GM23338 (cell line): Measurements from ENCODE around the gene VCL. TPM values are rescaled to one million over a fixed set of nuclear protein-coding genes. Genes with fewer than 3 reads are reported as not detected.

Source experiments
- ATAC-seq: fragments of 200-7000 bp; cut with Tn5 transposase; 3 replicates; pipeline ENCODE4 v1.9.1; 2020
- DNase-seq: peaks from one replicate; pipeline ENCODE4 v3.0.0-alpha.2; 2015; ENCODE audit warnings: low spot score
- H2AFZ ChIP-seq: fragments of 200-600 bp; sonication (generic); 2 replicates; pipeline ENCODE4 v1.8.0; 2016; ENCODE audit warnings: antibody characterized with exemption, mild to moderate bottlenecking, moderate library complexity
- H3F3A ChIP-seq: fragments of 200-600 bp; sonication (generic); replicated peaks from 2 replicates; pipeline ENCODE4 v1.8.0; 2017; ENCODE audit warnings: antibody characterized with exemption, mixed run types, low read depth
- H3K27ac ChIP-seq: fragments of 200-600 bp; sonication (generic); 2 replicates; pipeline ENCODE4 v1.6.1; 2016; ENCODE audit warnings: low read depth
- H3K27me3 ChIP-seq: fragments of 200-600 bp; sonication (generic); 2 replicates; pipeline ENCODE4 v1.8.0; 2016; ENCODE audit warnings: mild to moderate bottlenecking, mixed run types, moderate library complexity; ENCODE audit not compliant: insufficient read depth
- H3K36me3 ChIP-seq: fragments of 200-600 bp; sonication (generic); 2 replicates; pipeline ENCODE4 v1.8.0; 2016; ENCODE audit warnings: mild to moderate bottlenecking; ENCODE audit not compliant: insufficient read depth
- H3K4me1 ChIP-seq: fragments of 200-600 bp; sonication (generic); 2 replicates; pipeline ENCODE4 v1.8.0; 2016; ENCODE audit warnings: mild to moderate bottlenecking, moderate library complexity; ENCODE audit not compliant: insufficient read depth
- H3K4me2 ChIP-seq: fragments of 200-600 bp; sonication (generic); 2 replicates; pipeline ENCODE4 v1.7.1; 2017; ENCODE audit warnings: mixed run types
- H3K4me3 ChIP-seq: fragments of 200-600 bp; sonication (generic); 2 replicates; pipeline ENCODE4 v1.6.1; 2016; ENCODE audit warnings: mixed run types
- H3K79me2 ChIP-seq: fragments of 200-600 bp; sonication (generic); replicated peaks from 2 replicates; pipeline ENCODE4 v1.8.0; 2017; ENCODE audit warnings: mild to moderate bottlenecking; ENCODE audit not compliant: insufficient read depth
- H3K9me2 ChIP-seq: fragments of 200-600 bp; sonication (generic); 2 replicates; pipeline ENCODE4 v1.8.0; 2017; ENCODE audit not compliant: insufficient read depth
- H4K20me1 ChIP-seq: fragments of 200-600 bp; sonication (generic); replicated peaks from 2 replicates; pipeline ENCODE4 v1.8.0; 2017; ENCODE audit warnings: mild to moderate bottlenecking; ENCODE audit not compliant: insufficient read depth
- H3K27ac Mint-ChIP-seq: 2 replicates; pipeline ENCODE4 v1.8.0; 2020; ENCODE audit warnings: inconsistent platforms, mild to moderate bottlenecking, moderate library complexity, mixed read lengths
- H3K27me3 Mint-ChIP-seq: 3 replicates; pipeline ENCODE4 v1.8.0; 2022; ENCODE audit warnings: low read depth, mild to moderate bottlenecking, moderate library complexity, mixed read lengths, inconsistent platforms; ENCODE audit not compliant: insufficient read depth, poor library complexity
- H3K36me3 Mint-ChIP-seq: 3 replicates; pipeline ENCODE4 v1.8.0; 2021; ENCODE audit warnings: low read depth, mild to moderate bottlenecking, inconsistent platforms, moderate library complexity, mixed read lengths
- H3K4me1 Mint-ChIP-seq: 3 replicates; pipeline ENCODE4 v1.8.0; 2020; ENCODE audit warnings: mild to moderate bottlenecking, inconsistent platforms, mixed read lengths
- H3K4me3 Mint-ChIP-seq: 3 replicates; pipeline ENCODE4 v1.8.0; 2021; ENCODE audit warnings: moderate library complexity, mild to moderate bottlenecking, inconsistent platforms, mixed read lengths
- H3K9me3 Mint-ChIP-seq: 3 replicates; pipeline ENCODE4 v1.8.0; 2020; ENCODE audit warnings: moderate library complexity, mild to moderate bottlenecking, inconsistent platforms, mixed read lengths
- CREB1 ChIP-seq: fragments of 250-450 bp; sonication (Bioruptor Pico); IDR thresholded peaks from 2 replicates; pipeline ENCODE4 v1.5.0; 2020; ENCODE audit warnings: low read depth, mild to moderate bottlenecking, moderate library complexity
- EZH2 ChIP-seq: fragments of 200-600 bp; sonication (generic); IDR thresholded peaks from one replicate; pipeline ENCODE4 v1.8.0; 2017; ENCODE audit warnings: antibody characterized with exemption, mild to moderate bottlenecking, low read depth; ENCODE audit not compliant: unreplicated experiment
- EZH2phosphoT487 ChIP-seq: fragments of 200-600 bp; sonication (generic); IDR thresholded peaks from one replicate; pipeline ENCODE4 v1.8.1; 2018; ENCODE audit warnings: antibody characterized with exemption; ENCODE audit not compliant: unreplicated experiment
- NANOG ChIP-seq: IDR thresholded peaks from 2 replicates; pipeline ENCODE4 v1.6.1; 2016; ENCODE audit warnings: antibody characterized with exemption, borderline replicate concordance
- POLR2AphosphoS5 ChIP-seq: IDR thresholded peaks from 2 replicates; pipeline ENCODE4 v1.6.1; 2016; ENCODE audit warnings: antibody characterized with exemption, low read depth
- STAT1 ChIP-seq: IDR thresholded peaks from one replicate; pipeline ENCODE4 v1.6.1; 2016; ENCODE audit warnings: antibody characterized with exemption; ENCODE audit not compliant: unreplicated experiment
- ZNF114 ChIP-seq: fragments of 250-450 bp; sonication (Bioruptor Pico); IDR thresholded peaks from 2 replicates; pipeline ENCODE4 v1.5.0; 2020; ENCODE audit warnings: mild to moderate bottlenecking, moderate library complexity
- ZNF331 ChIP-seq: fragments of 250-450 bp; sonication (Bioruptor Pico); IDR thresholded peaks from 2 replicates; pipeline ENCODE4 v1.5.0; 2020; ENCODE audit warnings: low read depth, mild to moderate bottlenecking, moderate library complexity
- polyA plus RNA-seq: library from polyadenylated mRNA; unstranded; fragments of >200 nt; fragmentation: Nextera tagmentation; extraction: Ambion mirVana; gene quantifications from 2 replicates; pipeline ENCODE4 v1.2.1, GENCODE V29; 2016
- total RNA-seq: library from RNA; depleted of rRNA; stranded (reverse); fragments of >200 nt; shearing (Covaris generic); gene quantifications from 2 replicates; pipeline ENCODE4 v1.2.3, GENCODE V29; 2014
- TF ChIP-seq, protein P1 (sequence below): IDR thresholded peaks from one replicate; pipeline ENCODE4 v1.6.1; 2018; ENCODE audit warnings: antibody characterized with exemption; ENCODE audit not compliant: unreplicated experiment
- TF ChIP-seq, protein P2 (sequence below): IDR thresholded peaks from 2 replicates; pipeline ENCODE4 v1.6.1; 2016; ENCODE audit warnings: antibody characterized with exemption
- TF ChIP-seq, protein P3 (sequence below), 2 experiments: fragments of 200-600 bp in 1 of 2; sonication (generic) in 1 of 2; conservative IDR thresholded peaks; 2 replicates each; pipeline versions ENCODE4 v1.5.1 to v1.6.1; 2016 to 2017; ENCODE audit warnings: antibody characterized with exemption in 2 of 2, low read depth in 2 of 2, mild to moderate bottlenecking in 2 of 2, moderate library complexity in 1 of 2
- TF ChIP-seq, protein P4 (sequence below): fragments of 250-450 bp; sonication (Bioruptor Pico); IDR thresholded peaks from 2 replicates; pipeline ENCODE4 v1.5.0; 2020; ENCODE audit warnings: mild to moderate bottlenecking, moderate library complexity

Gene VCL
- total and polyA plus RNA-seq, 2 experiments from 2014 or later = 60.7 to 254 TPM

DNA sequence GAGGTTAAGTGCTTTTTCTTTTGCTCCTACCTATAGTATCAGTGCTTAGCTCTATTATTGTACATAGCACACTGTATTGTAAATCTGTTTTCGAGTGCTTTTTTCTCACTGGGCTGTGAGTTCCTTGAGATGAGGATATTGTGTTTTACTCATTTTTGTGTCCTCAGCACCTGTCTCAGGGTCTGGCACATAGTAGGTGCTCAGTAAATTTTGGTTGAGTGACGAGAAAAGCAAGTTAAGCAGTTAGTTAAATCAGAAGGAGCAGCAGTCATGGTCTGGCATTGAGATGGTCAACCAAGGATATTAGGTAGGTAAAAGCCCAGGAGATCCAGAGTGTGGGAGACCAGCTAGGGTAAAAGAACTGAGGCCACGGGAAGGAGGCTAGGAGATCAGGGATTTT lies 101.5 kb downstream of the VCL start:
- H3K4me1 Mint-ChIP-seq = no peaks in the 10 kb centered on the region
- Histone ChIP-seq H3K4me3 (no peak overlapping the region), H2AFZ (no peak overlapping the region), H4K20me1 (peaks cover 17% of the 10 kb centered on the region), H3K27ac (0 out of 2 replicates have a peak overlapping the region, but pooled peaks have one; percentile 78), H3K4me1 (no peaks in the 10 kb centered on the region), H3K27me3 (no peaks in the 10 kb centered on the region), H3F3A (peaks cover 42% of the 10 kb centered on the region), H3K4me2 (no peak overlapping the region), H3K79me2 (0 out of 2 replicates have a peak, but pooled peaks cover 9% of the 10 kb centered on the region), H3K36me3 (peaks cover 96% of the 10 kb centered on the region), H3K9me2 (no peaks in the 10 kb centered on the region)
- H3K36me3 Mint-ChIP-seq = peaks cover 94% of the 10 kb centered on the region
- H3K27me3 Mint-ChIP-seq = peaks cover 5% of the 10 kb centered on the region
- ATAC-seq (no peak), DNase-seq (no peak)
- TF ChIP-seq, protein P1, sequence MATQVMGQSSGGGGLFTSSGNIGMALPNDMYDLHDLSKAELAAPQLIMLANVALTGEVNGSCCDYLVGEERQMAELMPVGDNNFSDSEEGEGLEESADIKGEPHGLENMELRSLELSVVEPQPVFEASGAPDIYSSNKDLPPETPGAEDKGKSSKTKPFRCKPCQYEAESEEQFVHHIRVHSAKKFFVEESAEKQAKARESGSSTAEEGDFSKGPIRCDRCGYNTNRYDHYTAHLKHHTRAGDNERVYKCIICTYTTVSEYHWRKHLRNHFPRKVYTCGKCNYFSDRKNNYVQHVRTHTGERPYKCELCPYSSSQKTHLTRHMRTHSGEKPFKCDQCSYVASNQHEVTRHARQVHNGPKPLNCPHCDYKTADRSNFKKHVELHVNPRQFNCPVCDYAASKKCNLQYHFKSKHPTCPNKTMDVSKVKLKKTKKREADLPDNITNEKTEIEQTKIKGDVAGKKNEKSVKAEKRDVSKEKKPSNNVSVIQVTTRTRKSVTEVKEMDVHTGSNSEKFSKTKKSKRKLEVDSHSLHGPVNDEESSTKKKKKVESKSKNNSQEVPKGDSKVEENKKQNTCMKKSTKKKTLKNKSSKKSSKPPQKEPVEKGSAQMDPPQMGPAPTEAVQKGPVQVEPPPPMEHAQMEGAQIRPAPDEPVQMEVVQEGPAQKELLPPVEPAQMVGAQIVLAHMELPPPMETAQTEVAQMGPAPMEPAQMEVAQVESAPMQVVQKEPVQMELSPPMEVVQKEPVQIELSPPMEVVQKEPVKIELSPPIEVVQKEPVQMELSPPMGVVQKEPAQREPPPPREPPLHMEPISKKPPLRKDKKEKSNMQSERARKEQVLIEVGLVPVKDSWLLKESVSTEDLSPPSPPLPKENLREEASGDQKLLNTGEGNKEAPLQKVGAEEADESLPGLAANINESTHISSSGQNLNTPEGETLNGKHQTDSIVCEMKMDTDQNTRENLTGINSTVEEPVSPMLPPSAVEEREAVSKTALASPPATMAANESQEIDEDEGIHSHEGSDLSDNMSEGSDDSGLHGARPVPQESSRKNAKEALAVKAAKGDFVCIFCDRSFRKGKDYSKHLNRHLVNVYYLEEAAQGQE = no peak
- TF ChIP-seq, protein P2, sequence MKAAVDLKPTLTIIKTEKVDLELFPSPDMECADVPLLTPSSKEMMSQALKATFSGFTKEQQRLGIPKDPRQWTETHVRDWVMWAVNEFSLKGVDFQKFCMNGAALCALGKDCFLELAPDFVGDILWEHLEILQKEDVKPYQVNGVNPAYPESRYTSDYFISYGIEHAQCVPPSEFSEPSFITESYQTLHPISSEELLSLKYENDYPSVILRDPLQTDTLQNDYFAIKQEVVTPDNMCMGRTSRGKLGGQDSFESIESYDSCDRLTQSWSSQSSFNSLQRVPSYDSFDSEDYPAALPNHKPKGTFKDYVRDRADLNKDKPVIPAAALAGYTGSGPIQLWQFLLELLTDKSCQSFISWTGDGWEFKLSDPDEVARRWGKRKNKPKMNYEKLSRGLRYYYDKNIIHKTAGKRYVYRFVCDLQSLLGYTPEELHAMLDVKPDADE = no peak
- TF ChIP-seq, protein P3, sequence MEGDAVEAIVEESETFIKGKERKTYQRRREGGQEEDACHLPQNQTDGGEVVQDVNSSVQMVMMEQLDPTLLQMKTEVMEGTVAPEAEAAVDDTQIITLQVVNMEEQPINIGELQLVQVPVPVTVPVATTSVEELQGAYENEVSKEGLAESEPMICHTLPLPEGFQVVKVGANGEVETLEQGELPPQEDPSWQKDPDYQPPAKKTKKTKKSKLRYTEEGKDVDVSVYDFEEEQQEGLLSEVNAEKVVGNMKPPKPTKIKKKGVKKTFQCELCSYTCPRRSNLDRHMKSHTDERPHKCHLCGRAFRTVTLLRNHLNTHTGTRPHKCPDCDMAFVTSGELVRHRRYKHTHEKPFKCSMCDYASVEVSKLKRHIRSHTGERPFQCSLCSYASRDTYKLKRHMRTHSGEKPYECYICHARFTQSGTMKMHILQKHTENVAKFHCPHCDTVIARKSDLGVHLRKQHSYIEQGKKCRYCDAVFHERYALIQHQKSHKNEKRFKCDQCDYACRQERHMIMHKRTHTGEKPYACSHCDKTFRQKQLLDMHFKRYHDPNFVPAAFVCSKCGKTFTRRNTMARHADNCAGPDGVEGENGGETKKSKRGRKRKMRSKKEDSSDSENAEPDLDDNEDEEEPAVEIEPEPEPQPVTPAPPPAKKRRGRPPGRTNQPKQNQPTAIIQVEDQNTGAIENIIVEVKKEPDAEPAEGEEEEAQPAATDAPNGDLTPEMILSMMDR (conservative IDR thresholded peaks at IDR 0.05; ENCODE audit: low read depth in 2 of 2) = no peak
- TF ChIP-seq CREB1 (CRISPR knock-in tag) (no peak), NANOG (no peak), ZNF114 (CRISPR knock-in tag) (no peak), STAT1 (no peak), EZH2phosphoT487 (no peak), POLR2AphosphoS5 (no peak), EZH2 (no peak), ZNF331 (CRISPR knock-in tag) (no peak)
- TF ChIP-seq, protein P4, sequence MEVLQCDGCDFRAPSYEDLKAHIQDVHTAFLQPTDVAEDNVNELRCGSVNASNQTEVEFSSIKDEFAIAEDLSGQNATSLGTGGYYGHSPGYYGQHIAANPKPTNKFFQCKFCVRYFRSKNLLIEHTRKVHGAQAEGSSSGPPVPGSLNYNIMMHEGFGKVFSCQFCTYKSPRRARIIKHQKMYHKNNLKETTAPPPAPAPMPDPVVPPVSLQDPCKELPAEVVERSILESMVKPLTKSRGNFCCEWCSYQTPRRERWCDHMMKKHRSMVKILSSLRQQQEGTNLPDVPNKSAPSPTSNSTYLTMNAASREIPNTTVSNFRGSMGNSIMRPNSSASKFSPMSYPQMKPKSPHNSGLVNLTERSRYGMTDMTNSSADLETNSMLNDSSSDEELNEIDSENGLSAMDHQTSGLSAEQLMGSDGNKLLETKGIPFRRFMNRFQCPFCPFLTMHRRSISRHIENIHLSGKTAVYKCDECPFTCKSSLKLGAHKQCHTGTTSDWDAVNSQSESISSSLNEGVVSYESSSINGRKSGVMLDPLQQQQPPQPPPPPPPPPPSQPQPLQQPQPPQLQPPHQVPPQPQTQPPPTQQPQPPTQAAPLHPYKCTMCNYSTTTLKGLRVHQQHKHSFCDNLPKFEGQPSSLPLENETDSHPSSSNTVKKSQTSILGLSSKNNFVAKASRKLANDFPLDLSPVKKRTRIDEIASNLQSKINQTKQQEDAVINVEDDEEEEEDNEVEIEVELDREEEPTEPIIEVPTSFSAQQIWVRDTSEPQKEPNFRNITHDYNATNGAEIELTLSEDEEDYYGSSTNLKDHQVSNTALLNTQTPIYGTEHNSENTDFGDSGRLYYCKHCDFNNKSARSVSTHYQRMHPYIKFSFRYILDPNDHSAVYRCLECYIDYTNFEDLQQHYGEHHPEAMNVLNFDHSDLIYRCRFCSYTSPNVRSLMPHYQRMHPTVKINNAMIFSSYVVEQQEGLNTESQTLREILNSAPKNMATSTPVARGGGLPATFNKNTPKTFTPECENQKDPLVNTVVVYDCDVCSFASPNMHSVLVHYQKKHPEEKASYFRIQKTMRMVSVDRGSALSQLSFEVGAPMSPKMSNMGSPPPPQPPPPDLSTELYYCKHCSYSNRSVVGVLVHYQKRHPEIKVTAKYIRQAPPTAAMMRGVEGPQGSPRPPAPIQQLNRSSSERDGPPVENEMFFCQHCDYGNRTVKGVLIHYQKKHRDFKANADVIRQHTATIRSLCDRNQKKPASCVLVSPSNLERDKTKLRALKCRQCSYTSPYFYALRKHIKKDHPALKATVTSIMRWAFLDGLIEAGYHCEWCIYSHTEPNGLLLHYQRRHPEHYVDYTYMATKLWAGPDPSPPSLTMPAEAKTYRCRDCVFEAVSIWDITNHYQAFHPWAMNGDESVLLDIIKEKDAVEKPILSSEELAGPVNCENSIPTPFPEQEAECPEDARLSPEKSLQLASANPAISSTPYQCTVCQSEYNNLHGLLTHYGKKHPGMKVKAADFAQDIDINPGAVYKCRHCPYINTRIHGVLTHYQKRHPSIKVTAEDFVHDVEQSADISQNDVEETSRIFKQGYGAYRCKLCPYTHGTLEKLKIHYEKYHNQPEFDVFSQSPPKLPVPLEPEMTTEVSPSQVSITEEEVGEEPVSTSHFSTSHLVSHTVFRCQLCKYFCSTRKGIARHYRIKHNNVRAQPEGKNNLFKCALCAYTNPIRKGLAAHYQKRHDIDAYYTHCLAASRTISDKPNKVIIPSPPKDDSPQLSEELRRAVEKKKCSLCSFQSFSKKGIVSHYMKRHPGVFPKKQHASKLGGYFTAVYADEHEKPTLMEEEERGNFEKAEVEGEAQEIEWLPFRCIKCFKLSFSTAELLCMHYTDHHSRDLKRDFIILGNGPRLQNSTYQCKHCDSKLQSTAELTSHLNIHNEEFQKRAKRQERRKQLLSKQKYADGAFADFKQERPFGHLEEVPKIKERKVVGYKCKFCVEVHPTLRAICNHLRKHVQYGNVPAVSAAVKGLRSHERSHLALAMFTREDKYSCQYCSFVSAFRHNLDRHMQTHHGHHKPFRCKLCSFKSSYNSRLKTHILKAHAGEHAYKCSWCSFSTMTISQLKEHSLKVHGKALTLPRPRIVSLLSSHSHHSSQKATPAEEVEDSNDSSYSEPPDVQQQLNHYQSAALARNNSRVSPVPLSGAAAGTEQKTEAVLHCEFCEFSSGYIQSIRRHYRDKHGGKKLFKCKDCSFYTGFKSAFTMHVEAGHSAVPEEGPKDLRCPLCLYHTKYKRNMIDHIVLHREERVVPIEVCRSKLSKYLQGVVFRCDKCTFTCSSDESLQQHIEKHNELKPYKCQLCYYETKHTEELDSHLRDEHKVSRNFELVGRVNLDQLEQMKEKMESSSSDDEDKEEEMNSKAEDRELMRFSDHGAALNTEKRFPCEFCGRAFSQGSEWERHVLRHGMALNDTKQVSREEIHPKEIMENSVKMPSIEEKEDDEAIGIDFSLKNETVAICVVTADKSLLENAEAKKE (CRISPR knock-in tag) = no peak
- H3K9me3 Mint-ChIP-seq = no peaks in the 10 kb centered on the region; the same call in 2 of the 3 replicates
- H3K27ac Mint-ChIP-seq = peak overlapping the region; percentile 8; the same call in 1 of the 2 replicates
- no peak overlapping the region for H3K4me3 Mint-ChIP-seq
